Glomerular visceral epithelial cell (primary cell): ENCODE data around the gene AQP1.
A peak's percentile ranks its signal among the peaks of the same experiment; 100 is the strongest.

Experiments used
- DNase-seq: peaks from one replicate; pipeline ENCODE4 v3.0.0-alpha.2; 2016; ENCODE audit errors: extremely low spot score

The AQP1 gene

DNA sequence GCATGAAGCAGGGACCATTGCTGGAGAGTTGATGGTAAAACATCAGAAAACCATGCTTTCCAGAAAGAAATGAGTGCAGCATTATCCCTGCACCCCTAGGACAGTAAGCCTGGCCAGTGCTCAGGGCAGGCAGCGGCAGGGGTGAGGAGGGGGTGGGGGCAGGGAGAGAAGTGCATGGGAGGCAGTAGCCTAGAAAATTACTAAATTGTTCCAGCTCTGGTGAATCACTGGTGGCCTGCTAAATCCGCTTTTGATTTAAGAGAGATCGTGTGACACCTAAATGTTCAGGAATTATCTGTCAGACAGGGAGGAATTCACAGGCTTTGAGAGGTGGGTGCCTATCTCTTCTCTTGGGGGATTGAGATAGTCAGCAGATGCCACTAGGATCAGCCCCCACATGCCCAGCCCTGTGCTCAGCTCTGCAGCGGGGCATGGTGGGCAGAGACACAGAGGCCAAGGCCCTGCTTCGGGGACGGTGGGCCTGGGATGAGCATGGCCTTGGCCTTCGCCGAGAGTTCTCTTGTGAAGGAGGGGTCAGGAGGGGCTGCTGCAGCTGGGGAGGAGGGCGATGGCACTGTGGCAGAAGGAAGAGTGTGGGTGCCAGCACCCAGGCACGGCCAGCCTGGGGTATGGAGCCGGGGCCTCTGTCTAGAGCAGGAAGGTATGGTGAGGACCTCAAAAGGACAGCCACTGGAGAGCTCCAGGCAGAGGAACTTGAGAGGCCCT lies 5.0 kb upstream of the AQP1 start:
- DNase-seq, result no peak

DNA sequence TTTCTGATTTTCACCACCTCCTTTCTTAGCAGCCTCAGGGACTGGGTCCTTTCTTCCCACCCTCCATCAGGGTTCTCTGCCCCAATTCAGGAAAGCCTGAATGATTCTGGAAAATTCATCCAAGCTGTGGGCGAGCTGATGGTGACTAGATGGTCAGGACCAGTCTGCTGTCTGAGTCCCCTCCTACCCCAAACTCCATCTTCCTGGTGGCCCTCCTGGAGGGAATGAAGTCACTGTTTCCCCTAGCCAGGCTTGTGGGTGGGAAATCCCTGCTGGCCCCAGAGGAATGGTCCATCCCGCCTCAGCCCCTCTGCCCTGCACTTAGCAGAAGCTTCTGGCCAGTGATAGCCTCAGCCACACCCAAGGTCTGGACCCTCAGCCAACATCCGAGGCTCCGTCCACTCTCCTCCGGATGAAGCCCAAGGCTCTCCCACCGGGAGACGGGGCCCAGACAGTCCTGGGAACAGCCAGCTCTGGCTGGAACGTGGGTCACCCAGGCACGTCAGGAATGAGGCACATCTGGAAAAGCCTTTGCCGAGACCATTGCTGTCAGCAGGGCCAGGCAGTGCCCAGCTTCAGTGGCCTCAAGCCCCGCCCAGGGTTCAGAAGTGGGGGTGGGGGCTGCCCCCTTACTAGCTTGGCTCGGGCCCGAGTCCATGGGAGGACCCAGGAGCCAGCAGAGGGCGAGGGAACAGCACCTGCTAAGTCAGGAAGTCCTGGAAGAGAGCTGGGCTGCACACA lies 4.0 kb upstream of the AQP1 start:
- no peak for DNase-seq

DNA sequence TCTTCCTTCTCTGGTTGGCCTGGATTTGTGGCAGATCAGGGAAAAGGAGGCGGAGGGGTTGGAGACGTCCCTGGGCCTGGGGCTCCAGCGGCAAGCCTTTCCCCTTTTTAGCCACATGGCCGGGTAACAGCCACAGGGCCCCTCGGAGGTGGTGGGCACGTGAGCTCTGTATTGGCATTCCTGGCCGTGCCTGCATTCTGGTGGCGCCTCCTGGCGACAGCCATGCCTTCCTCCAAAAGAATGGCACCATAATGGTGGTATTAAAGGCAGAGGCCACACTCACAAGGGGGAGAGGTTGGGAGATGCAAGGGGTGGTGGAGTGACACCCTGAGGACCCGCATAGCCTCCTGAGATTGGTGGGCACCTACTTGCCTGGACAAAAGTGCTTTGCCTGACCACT lies 3.0 kb upstream of the AQP1 start:
- DNase-seq, result no peak

DNA sequence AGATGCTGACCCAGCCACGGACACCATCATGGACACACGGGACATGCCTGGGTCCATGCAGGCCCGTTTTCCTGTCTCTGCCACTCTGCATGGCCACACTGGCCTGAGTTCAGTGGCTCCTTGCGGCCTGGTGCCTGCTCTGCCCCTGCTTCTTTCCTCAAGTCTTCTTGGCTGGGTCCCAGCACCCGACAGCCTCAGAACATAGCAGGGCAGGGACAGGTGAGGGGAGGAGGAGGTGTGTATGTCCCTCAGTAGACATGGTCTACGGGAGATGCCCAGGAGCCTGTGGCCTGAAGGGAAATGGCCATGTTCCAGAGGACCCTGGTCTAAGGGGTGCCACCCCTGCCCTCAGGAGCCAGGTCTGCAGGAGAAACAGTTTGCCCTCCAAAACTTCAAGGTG lies 2.2 kb upstream of the AQP1 start:
- no peak for DNase-seq

DNA sequence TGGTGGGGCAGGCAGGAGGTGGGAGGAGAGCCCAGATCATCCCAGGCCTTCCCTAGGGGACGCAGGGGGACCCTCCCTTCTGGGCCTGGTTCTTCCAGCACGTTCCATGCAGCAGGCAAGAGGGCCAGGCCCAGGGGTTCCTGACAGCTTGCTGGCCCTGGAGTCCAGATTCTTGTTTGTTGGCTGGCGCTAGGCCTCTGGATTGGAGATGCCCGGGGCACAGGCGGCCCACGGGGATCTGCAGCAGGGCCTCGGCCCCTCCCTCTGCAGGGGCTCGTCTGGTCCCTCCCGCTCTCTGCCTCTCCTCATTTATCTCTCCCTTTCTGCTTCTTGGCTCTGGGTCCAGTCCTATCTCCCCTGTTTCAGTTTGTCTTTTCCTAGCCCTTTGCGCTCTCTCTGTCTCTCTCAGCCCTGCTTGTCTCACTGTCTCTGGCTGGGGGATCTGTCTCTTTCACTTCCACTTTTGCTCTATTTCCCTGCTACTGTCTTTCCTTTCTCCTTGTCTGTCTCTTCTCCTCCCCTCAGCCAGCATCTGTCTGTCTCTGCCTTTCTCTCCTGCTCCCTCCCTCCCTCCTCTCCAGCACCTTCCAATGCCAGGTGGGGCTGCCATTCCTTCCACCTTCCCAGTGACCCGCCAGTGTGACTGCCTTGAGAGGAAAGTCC lies 1.1 kb upstream of the AQP1 start:
- DNase-seq, result no peak

DNA sequence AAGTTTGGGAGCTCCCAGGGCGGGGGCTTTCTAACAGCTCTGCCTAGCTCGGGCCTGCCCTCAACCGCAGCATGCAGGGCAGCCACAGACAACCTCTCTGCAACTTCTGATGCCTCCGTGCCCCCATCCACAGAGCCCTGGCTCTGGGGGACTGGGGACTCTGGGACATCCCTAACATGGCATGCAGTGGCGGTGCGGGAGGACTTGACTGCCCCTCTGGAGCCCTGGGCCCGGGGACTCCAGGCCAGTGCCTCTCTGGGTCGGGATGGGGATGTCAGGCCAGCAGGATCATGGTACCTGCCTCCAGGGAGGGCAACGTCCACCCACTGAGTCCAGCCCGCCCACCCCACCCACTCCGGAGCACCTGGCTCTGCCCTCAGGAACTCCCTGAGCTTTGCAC lies 520 bp upstream of the AQP1 start:
- DNase-seq, result no peak

DNA sequence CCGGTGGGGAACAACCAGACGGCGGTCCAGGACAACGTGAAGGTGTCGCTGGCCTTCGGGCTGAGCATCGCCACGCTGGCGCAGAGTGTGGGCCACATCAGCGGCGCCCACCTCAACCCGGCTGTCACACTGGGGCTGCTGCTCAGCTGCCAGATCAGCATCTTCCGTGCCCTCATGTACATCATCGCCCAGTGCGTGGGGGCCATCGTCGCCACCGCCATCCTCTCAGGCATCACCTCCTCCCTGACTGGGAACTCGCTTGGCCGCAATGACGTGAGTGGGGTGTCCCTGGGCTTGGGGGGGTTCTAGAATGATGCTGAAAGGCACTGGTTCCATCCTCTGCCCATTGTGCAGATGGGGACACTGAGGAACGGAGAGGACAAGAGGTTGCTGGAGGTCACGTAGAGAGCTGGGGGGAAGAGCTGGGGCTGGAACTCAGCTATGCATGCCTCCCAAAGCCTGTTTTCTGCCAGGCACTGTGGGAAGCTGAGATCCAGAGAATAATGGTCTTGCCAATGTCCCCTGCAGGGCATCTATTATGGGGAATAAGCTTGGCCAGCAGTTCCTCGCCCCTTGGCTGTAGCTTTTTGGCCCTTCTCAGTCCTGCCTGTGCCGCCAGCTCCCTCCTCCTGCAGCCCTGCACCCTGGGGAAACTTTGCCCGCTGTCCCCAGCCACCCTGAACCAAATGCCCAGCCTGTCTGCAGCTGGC lies 523 bp downstream of the AQP1 start:
- DNase-seq, result no peak

DNA sequence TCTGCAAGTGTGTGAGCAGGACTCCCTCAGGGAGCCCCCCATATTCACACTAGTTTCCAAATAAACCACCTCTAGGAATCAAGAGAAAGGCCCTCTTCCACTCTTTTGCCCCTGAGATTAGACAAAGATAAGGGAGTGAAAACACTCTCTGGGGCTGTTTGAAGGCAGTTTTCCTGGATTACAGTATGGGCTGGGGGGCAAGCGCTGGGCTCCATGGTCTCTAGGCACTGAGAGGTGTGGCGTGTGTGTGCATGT lies 1.0 kb downstream of the AQP1 start:
- no peak for DNase-seq

DNA sequence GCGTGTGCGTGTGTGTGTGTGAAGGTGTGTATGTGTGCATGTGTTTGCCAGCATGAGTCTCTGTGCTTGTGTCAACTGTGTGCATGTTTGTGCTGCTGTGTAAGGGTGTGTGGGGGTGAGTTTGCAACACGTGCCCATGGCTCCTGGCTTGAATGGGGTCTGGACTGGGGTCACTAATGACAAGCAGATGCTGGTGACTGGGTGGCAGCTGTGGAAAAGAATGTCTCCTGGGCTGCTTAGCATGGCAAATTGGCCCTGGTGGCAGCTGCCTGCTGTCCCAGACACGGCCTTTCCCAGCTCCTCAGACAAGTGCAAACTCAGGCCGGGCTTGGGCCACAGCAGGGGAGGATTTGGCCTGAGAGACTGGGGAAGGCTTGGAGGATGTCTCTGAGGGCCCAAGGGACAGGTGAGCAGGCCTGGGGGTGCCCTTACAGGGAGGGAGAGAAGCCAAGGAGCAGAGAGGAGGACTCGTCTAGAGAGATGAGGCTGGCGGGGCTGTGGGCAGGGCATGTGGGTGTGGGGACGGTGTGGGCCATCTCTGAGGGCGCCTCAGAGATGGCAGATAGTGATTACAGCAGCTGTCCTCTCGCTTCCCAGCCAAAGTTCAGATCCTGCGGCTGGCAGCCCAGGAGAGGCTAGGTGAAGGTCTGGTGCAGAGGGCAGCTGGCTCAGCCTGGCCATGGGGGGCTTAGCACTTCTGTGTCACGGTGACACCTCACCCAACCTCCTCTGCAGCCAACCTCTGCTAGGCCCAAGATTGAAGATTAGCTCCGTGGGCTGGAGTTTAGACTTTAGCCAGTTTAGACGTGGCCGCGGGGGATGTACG lies 1.5 kb downstream of the AQP1 start:
- DNase-seq, result no peak

DNA sequence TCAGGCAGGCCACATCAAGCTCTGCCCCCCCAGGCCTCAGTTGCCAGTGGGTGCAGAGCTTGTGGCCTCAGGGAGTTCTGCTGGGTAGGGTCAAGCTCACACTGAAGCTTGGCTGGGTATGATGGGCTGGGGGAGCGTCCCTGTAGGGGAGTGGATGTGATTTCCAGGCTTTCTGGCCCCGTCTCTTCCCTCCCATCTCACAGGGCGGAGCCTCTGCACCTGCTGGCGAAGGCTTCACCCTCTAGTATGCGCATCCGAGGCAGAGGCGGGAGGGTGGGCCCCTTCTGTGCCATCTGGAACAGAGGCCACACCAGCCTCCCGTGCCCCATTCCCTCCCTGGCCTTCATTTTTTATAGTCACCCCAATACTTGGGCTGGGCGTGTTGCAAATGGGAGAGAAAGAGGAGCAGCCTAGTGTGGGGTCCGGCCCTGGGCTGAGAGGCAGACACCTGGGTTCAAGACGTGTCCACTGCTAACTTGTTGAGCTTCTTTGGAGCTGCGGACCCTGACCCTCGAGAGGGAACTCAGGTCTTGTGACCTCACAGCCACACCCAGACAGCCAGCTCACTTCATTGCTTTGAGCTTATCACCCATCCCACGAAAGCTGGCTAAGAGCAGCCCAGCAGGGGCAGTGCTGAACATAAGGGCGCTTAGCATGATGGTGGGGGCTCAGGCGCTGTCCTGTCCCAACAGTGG lies 2.3 kb downstream of the AQP1 start:
- DNase-seq, result no peak

DNA sequence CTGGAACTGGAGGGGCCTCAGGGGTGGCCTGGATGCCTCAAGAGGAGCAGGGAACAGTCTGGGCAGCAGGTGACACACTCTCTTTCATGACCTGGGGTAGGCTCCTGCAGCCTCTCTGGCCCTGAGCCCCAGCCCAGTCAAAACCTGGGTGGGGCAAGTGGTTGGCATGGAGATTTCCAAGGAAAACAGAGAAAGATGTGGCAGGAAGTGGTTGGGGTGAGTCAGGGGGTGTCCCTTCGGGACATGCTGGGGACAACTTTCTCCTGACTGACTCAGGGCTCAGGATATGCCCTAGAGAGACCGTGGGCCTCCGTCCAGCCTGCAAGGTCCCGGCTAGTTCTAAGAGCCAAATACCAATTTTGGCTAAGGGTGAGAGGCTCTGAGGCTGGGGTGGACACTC lies 2.9 kb downstream of the AQP1 start:
- peak; percentile 70 for DNase-seq

DNA sequence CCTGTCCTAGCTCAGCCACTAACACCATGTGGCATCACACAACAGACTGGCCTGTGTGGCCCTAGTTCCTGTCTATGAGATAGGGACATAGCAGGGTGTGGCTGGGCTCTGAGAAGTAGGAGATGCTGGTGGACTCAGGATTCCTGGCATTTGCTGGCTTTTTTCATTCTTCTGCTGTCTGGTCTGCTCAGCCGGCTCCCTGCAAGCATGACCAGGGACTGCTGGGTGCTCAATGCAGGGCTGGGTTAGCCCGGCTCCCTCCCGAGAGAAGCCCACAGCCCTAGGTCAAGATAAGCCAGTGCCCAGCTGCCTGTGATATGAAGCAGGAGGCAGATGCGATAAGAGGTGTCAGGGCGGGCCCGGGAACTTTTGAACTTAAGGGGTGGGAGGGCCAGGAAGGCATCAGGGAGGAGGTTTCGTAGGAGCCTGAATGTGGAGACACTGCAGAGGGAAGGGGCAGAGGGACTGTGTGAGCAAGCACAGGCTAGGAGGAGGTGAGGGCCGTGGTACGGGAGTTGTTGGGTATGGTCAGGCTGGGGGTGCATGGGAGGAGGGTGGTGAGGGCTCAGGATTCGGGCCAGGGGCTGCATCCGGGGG lies 3.5 kb downstream of the AQP1 start:
- no peak for DNase-seq

DNA sequence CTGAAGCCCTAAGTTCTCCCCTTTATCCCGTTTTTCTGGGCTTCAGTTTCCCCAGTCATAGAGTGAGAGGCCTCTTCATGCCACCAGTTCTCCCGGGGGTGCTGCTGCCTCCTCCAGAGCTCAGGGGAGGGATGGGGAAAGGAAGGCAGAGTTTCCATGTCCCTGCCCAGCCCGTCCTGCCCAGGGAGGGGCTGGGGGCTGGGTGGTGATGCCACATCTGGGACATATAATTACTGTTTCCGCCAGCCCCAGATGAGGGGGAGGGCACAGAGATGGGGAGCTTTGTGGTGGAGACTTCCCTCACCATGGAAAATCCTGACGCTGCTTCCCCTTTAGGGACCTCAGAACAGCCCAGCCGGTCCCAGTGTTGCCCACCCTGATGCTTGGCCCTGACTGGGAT lies 4.1 kb downstream of the AQP1 start:
- no peak for DNase-seq

DNA sequence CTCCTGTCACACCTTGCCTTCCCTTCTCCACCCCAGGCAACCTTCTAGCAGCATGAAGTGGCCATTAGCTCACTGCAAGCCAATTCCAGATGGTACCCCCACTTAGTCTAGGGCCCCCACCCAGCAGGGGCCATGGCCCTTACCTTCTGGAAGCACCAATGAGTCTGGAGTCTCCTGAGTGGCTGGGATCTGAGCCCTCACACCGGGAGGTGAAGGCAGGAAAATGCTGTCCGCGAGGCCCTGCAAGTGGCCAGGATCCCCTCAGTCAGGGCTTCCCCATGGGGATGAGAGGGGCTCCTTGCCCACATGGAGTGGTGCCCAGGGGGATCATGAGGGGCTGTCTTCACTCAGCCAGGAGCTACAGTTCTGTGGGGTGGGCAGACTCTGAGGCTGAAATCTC lies 4.6 kb downstream of the AQP1 start:
- DNase-seq, result no peak

DNA sequence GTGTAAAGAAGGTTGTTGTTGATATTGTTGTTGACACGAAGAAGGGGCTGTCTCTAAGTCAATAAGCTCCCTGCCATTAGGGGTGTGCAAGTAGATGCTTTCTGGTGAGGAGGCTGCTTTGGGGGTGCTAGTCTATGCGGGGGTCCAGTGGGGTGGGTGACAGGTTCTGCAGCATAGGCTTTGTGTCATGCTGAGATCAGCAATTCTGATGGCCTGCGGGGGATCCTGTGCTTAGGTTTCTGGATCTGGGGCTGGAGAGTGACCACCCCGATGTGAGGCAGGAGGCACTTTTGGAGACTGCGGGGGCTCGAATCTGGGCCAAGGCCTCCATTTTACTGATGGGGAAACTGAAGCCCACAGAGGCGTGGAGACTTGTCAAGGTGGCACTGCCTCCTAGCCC lies 5.1 kb downstream of the AQP1 start:
- DNase-seq, result no peak

DNA sequence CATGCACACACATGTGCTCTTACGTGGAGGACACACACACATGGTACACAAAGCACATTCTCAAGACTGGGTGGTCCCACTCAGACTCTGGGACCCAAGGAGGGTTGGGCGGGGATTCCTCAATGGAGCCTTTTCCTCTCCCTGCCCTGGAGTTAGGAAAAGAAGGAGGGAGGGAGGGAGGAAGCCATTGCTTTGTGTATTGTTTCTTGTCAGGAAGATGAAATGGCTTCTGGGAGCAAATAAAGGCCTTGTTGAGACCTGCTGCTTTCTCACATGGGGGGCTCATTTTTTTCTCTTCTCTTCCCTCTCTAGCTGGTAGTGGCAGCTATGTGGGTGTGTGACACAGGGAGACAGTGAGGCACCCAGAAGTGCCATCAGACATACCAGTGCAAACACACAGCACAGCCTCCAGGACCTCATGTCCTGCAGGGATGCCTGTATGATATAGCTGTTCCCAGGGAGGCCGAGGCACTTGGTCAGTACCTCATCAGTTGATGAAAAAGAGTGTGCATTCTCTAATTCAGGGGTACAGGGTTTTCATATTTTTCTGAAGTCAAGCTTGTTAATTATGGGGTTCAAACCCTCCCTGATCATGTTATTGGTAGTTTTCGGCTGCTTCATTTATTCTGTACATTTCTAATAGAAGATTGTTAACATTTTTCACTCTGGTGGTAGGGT lies 5.7 kb downstream of the AQP1 start:
- no peak for DNase-seq

DNA sequence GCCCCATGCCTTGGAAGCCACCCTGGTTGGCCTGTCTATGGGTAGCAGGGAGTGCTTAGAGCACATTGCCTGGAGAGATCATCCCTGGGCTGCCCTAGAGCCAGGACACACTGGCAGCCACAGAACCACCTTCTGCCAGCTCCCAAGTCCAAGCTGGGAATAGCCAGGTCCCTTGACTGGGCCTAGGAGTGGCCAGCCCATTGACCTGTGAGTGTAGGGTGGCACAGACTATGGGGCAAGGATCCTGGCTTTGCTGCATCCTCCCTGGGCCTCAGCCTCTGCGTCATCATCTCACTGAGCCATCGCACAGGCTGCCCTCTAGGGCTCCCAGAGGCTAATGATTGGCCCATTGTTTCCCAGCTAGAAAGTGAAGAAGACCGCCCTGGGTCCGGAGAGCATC lies 7.0 kb downstream of the AQP1 start:
- no peak for DNase-seq

DNA sequence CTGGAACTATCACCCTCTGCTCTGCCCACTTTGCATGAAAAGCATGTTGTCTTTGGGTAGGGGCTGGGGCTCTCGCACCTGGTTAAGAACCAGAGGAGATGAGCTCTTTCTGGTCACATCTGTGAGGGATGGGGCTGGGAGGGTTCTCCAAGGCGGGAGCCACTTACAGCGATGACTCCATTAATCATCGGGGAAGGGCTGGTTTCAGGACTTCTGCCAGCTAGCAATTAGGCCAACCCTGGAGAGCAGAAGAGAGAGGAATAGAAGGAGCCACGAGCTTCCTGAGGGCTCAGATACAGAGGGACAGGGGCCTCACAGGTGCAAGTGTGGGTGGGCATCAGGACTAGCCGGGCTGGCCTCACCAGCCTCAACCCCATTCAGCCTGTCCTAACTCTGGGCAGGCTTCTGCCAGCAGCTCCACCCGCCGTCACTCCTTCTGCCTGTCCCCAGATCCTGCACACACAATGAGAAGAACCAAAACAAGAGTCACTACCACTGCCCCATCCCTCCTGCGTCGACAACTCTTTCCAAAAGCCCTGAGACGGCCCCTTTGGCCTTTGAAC lies 8.4 kb downstream of the AQP1 start:
- no peak for DNase-seq

DNA sequence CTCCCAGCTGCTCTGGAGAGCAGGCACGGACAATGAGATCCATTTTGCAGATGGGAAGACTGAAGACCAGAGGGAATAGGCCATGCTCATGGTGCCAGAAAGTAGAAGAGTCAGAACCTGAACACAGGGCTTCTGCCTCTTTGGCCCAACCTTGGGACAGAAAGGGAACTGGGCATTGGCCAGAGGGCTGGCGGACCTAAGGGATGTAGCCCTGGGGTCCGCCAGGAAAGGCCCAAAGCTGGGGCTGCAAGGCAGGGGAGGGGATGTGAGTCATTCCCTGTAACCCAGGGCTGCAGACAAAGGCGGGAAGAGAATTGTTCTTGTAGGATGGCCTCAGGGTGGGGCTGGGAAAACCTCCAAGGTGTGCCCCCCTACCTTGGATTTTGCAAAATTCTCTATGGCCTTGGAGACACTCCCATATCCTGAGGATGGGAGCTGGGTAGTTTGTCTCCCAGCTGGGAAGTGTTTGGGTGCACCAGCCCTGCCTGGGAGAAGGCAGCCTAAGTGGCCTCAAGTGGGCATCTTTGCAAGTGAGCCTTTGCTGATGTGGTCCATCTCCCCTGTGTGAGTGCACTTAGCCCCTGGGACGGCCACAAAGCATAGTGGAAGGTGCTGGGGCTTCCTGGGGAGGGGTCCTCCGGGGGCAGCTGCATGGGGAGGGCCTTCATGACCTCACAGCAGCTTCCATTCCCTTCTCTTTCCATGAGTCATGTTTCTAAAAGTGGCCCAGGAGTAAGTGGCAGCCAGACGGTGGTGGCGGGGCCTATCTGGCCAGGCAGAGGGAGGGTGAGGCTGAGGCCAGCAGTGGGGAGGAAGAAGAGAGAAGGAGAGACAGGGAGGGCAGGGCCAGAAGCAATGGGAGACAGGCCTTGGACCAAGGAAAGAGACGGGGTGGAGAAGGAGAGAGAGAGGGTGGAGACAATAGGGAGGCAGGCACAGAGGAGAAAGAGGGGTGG lies 9.2 kb downstream of the AQP1 start:
- peak; percentile 43 for DNase-seq
